ENCODE results near the gene MICAL2. TPM values are rescaled to one million over a fixed set of nuclear protein-coding genes. Genes with fewer than 3 reads are reported as not detected.

Gene MICAL2
- total and polyA plus RNA-seq, 2 of the 8 experiments (the other 6 are each of a cell fraction or from before 2014, with no cell fraction given): 1.3 to 4.1 TPM

- Histone ChIP-seq H2BK20ac (ENCODE audit: low read length) (no peak overlapping the region), H3K18ac (ENCODE audit: extremely low read depth, low read length) (no peak overlapping the region), H2AFZ (ENCODE audit: low read length) (no peak overlapping the region), H3K79me2 (ENCODE audit: control insufficient read depth in 1 of 2, insufficient read depth in 2 of 2, low read length in 2 of 2) (no peaks in the 10 kb centered on the region), H3K4ac (replicated peaks; ENCODE audit: insufficient read length, low read depth, low read length) (no peak overlapping the region), H3K27ac (ENCODE audit: low read depth, low read length) (no peak overlapping the region), H4K91ac (replicated peaks; ENCODE audit: insufficient read length, low read length) (no peak overlapping the region), H4K8ac (ENCODE audit: extremely low read depth, insufficient read depth, low read length) (no peak overlapping the region), H3K4me1 (replicated peaks in 1 of 4; ENCODE audit: control insufficient read depth in 3 of 4, insufficient read depth in 4 of 4, low read length in 3 of 4) (peaks cover 0 to 5% (median 0%) of the 10 kb centered on the region in 4 experiments; a peak in 2 of 7 replicates), H2BK5ac (ENCODE audit: low read depth, low read length) (no peak overlapping the region), H3K14ac (ENCODE audit: insufficient read length) (no peak overlapping the region), H3K79me1 (ENCODE audit: low read depth, low read length) (no peaks in the 10 kb centered on the region), H3K9me3 (ENCODE audit: insufficient read depth in 2 of 2, low read depth in 1 of 2, low read length in 1 of 2) (no peaks in the 10 kb centered on the region), H2BK15ac (ENCODE audit: low read length) (no peak overlapping the region), H3K23ac (ENCODE audit: insufficient read length) (no peak overlapping the region), H2BK12ac (ENCODE audit: low read depth, low read length) (no peak overlapping the region), H3K23me2 (ENCODE audit: low read depth, low read length) (no peaks in the 10 kb centered on the region), H4K5ac (ENCODE audit: insufficient read length, low read depth, low read length) (no peak overlapping the region), H2BK120ac (replicated peaks; ENCODE audit: low read depth, low read length) (no peak overlapping the region), H3K27me3 (replicated peaks in 1 of 4; ENCODE audit: control insufficient read depth in 3 of 4, extremely low read depth in 1 of 4, insufficient read depth in 3 of 4, low read length in 3 of 4) (no peaks in the 10 kb centered on the region), H3K56ac (replicated peaks; ENCODE audit: insufficient read length, low read depth, low read length) (no peak overlapping the region), H2AK5ac (ENCODE audit: low read depth, low read length) (no peak overlapping the region), H3K4me2 (ENCODE audit: insufficient read depth in 1 of 2, low read depth in 2 of 2, low read length in 2 of 2) (no peak overlapping the region), H3K36me3 (ENCODE audit: control insufficient read depth in 2 of 4, insufficient read depth in 4 of 4, low read length in 3 of 4) (no peaks in the 10 kb centered on the region; a peak in 1 of 8 replicates), H3K9ac (replicated peaks in 1 of 4; ENCODE audit: extremely low read depth in 1 of 4, low read depth in 3 of 4, low read length in 3 of 4) (no peak overlapping the region), H4K20me1 (replicated peaks in 1 of 2; ENCODE audit: control insufficient read depth in 1 of 2, insufficient read depth in 2 of 2, low read length in 2 of 2) (no peaks in the 10 kb centered on the region), H3K4me3 (ENCODE audit: extremely low read depth in 1 of 4, insufficient read depth in 2 of 4, low read depth in 3 of 4, low read length in 4 of 4) (no peak overlapping the region)
- 89% methylated on average over 4 of the region's 4 CpGs; no CpG with 5 or more reads in 1 of the 2 experiments for WGBS, 2 experiments (ENCODE audit: extremely low coverage in 1 of 2, insufficient coverage in 1 of 2, insufficient read length in 1 of 2, insufficient replicate concordance in 2 of 2, low coverage in 1 of 2, low lambda C conversion rate in 2 of 2, missing lambda C conversion rate in 1 of 2)
- no peak for DNase-seq (ENCODE audit: low read depth in 1 of 2, low spot score in 2 of 2)
- ChIA-PET POLR2A (ENCODE audit: partially characterized antibody) (no interaction called here), CTCF (ENCODE audit: partially characterized antibody) (interaction anchor here (1.0 to 4.4 kb wide), 5 partner anchors 18 to 223 kb away, joined by 3 to 22 read pairs (median 3); no protein-coding TSS in a partner anchor)
- FAIRE-seq: no peak
- TF ChIP-seq MAFK (IDR thresholded peaks at IDR 0.05; ENCODE audit: low read depth, low read length): no peak
- no peak for TF ChIP-seq BCL11A (IDR thresholded peaks at IDR 0.05; ENCODE audit: low read depth in 2 of 2, low read length in 2 of 2)
- no peak for TF ChIP-seq MAX (IDR thresholded peaks at IDR 0.05)
- TF ChIP-seq POU5F1 (IDR thresholded peaks at IDR 0.05; ENCODE audit: low read depth, low read length): no peak
- TF ChIP-seq YY1 (IDR thresholded peaks at IDR 0.05; ENCODE audit: low read depth, low read length): no peak
- TF ChIP-seq SP1 (IDR thresholded peaks at IDR 0.05; ENCODE audit: low read depth, low read length): no peak
- TF ChIP-seq ZNF274 (IDR thresholded peaks at IDR 0.05; ENCODE audit: borderline replicate concordance, extremely low read depth, low read length): no peak
- no peak for TF ChIP-seq TAF1 (IDR thresholded peaks at IDR 0.05; ENCODE audit: low read depth, low read length)
- TF ChIP-seq E2F6 (IDR thresholded peaks at IDR 0.05): no peak
- no peak for TF ChIP-seq JUN (IDR thresholded peaks at IDR 0.05; ENCODE audit: low read depth, low read length)
- TF ChIP-seq CTCF (IDR thresholded peaks at IDR 0.05; ENCODE audit: control extremely low read depth in 1 of 3, insufficient read depth in 1 of 3, low read depth in 1 of 3, low read length in 3 of 3): no peak
- TF ChIP-seq CEBPB (IDR thresholded peaks at IDR 0.05; ENCODE audit: low read depth, low read length): no peak
Measured at GRCh38 chr11:12217879-12218278, 107.5 kb downstream of the MICAL2 start.

All from H1 (cell line).